Activated naive CD8-positive, alpha-beta T cell (primary cell): ENCODE data around the gene TERB1.

Source experiments
- H3K27ac Mint-ChIP-seq: one replicate; pipeline ENCODE4 v1.8.0; 2021; ENCODE audit warnings: mixed read lengths
- H3K27me3 Mint-ChIP-seq: one replicate; pipeline ENCODE4 v1.8.0; 2021; ENCODE audit warnings: mixed read lengths
- H3K36me3 Mint-ChIP-seq: one replicate; pipeline ENCODE4 v1.8.0; 2021; ENCODE audit warnings: mixed read lengths
- H3K4me1 Mint-ChIP-seq: one replicate; pipeline ENCODE4 v1.8.0; 2021; ENCODE audit warnings: low read depth, mixed read lengths
- H3K4me3 Mint-ChIP-seq: one replicate; pipeline ENCODE4 v1.8.0; 2021; ENCODE audit warnings: mild to moderate bottlenecking, mixed read lengths
- H3K9me3 Mint-ChIP-seq: one replicate; pipeline ENCODE4 v1.8.0; 2021; ENCODE audit warnings: low read depth, mixed read lengths

TERB1 gene

GRCh38 chr16:66713076-66713475 lies 88.3 kb downstream of the TERB1 start:
- H3K27me3 Mint-ChIP-seq: peaks cover 4% of the 10 kb centered on the region
- H3K9me3 Mint-ChIP-seq: no peaks in the 10 kb centered on the region
- no peak overlapping the region for H3K4me3 Mint-ChIP-seq
- peaks cover 2% of the 10 kb centered on the region for H3K36me3 Mint-ChIP-seq
- H3K4me1 Mint-ChIP-seq: no peaks in the 10 kb centered on the region
- no peak overlapping the region for H3K27ac Mint-ChIP-seq

GRCh38 chr16:66712512-66712911 lies 88.9 kb downstream of the TERB1 start:
- H3K4me1 Mint-ChIP-seq: no peaks in the 10 kb centered on the region
- no peak overlapping the region for H3K27ac Mint-ChIP-seq
- H3K4me3 Mint-ChIP-seq: no peak overlapping the region
- H3K27me3 Mint-ChIP-seq: peaks cover 5% of the 10 kb centered on the region
- peaks cover 2% of the 10 kb centered on the region for H3K36me3 Mint-ChIP-seq
- no peaks in the 10 kb centered on the region for H3K9me3 Mint-ChIP-seq

DNA sequence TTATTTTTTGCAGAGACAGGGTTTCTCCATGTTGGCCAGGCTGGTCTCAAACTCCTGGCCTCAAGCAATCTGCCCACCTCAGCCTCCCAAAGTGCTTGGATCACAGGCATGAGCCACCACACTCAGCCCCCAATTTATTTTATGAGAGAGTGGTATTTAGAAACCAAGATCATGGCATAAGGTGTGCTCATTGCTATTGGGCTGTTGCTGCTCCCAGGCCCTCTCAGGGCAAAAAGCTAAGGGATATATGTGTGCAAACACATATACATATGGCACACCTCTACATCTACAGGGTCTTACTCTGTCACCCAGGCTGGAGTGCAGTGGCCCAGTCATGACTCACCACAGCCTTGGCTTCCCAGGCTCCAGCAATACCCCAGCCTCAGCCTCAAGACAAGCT lies 89.8 kb downstream of the TERB1 start:
- Mint-ChIP-seq H3K27ac (no peak overlapping the region), H3K9me3 (no peaks in the 10 kb centered on the region), H3K36me3 (peaks cover 2% of the 10 kb centered on the region), H3K4me1 (no peaks in the 10 kb centered on the region), H3K27me3 (peaks cover 7% of the 10 kb centered on the region), H3K4me3 (no peak overlapping the region)

DNA sequence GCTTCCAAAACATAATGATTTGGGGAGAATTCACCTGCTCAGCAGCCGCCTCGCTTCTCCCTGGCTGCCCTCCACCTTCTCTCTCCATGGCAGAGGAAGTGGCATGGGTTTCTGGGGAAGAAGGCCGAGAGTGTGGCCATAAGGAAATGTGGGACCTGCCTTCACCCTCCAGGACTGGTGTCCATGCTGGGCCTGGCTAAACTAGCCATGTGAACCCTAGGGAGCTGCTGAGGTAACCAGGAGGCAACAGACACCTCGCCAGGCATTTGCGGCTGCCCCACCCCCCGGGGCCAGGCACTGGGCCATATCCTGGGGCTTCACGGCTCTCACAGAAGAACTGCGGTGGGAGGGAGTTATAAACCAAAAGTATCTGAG lies 94.9 kb downstream of the TERB1 start:
- no peaks in the 10 kb centered on the region for H3K4me1 Mint-ChIP-seq
- peaks cover 6% of the 10 kb centered on the region for H3K27me3 Mint-ChIP-seq
- no peaks in the 10 kb centered on the region for H3K9me3 Mint-ChIP-seq
- no peak overlapping the region for H3K27ac Mint-ChIP-seq
- no peaks in the 10 kb centered on the region for H3K36me3 Mint-ChIP-seq
- H3K4me3 Mint-ChIP-seq: no peak overlapping the region

DNA sequence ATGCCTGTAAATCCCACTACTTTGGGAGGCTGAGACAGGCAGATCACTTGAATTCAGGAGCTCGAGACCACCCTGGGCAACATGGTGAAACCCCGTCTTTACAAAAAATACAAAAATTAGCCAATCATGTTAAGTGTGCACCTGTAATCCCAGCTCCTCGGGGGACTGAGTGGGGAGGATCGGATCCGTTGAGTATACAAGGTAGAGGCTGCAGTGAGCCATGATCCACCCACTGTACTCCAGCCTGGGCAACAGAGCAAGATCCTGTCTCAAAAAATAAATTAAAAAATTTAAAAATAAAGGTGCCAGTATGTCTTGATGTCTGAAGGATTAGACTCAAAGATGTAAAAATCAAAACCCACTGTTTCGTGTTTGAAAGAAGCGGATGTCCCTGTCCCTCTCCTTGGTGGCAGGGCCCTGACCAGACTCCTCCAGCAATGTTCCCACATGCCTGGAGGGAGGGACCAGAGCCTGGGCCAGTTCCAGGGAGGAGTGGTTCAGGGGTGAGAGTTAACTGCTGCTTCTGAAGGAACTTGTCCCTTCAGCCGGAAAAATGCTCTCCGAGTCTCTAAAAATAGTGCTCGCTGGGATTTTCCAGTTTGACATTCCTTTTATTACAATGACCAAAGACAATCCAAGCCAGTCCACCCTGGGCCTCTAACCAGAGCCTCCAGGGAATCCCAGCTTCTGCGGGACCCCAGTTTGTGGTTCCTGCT lies 95.4 kb downstream of the TERB1 start:
- Mint-ChIP-seq H3K36me3 (no peaks in the 10 kb centered on the region), H3K27ac (no peak overlapping the region), H3K9me3 (no peaks in the 10 kb centered on the region), H3K4me3 (no peak overlapping the region), H3K4me1 (no peaks in the 10 kb centered on the region), H3K27me3 (peaks cover 6% of the 10 kb centered on the region)
